Measurements from ENCODE around the gene TTC28. TPM values are rescaled to one million over a fixed set of nuclear protein-coding genes. Genes with fewer than 3 reads are reported as not detected.

Gene TTC28
- total RNA-seq, 5 donors from 2014 or later (not counting 1 experiment from before 2014, with no cell fraction given), result 2.3 to 7.8 (median 3.0) TPM

GRCh38 chr22:28714043-28714628 is 34.5 kb upstream of the TTC28 start:
- no peaks in the 10 kb centered on the region for H3K9me3 ChIP-seq
- Mint-ChIP-seq H3K4me1 (peaks cover 0 to 3% (median 2%) of the 10 kb centered on the region in 3 donors), H3K9me3 (no peaks in the 10 kb centered on the region), H3K36me3 (peaks cover 27% of the 10 kb centered on the region), H3K27me3 (no peaks in the 10 kb centered on the region), H3K27ac (no peak overlapping the region), H3K4me3 (no peak overlapping the region)
- ATAC-seq (replicated peaks in 1 of 4) (no peak), DNase-seq (peak in 1 of 35 experiments; percentile 5)
- H3K4me3 ChIP-seq (ENCODE audit: control insufficient read depth in 1 of 2, extremely low read depth in 1 of 2, low read length in 1 of 2), result no peak overlapping the region
- WGBS (ENCODE audit: insufficient coverage), result no CpG with 5 or more reads among the region's 2 CpGs
- ChIA-PET CTCF (no interaction called here), POLR2A (no interaction called here)
- H3K4me1 ChIP-seq (ENCODE audit: control insufficient read depth in 1 of 2, extremely low read depth in 1 of 2, insufficient read depth in 2 of 2, low read length in 2 of 2), result no peaks in the 10 kb centered on the region
- no peaks in the 10 kb centered on the region for H3K27me3 ChIP-seq (replicated peaks in 1 of 2; ENCODE audit: control insufficient read depth in 2 of 2, extremely low read depth in 1 of 2, insufficient read depth in 2 of 2, low read length in 1 of 2)
- no peaks in the 10 kb centered on the region for H3K36me3 ChIP-seq (ENCODE audit: control insufficient read depth in 2 of 2, extremely low read depth in 1 of 2, insufficient read depth in 1 of 2, low read length in 1 of 2)
- H3K27ac ChIP-seq (ENCODE audit: low read length), result no peak overlapping the region

GRCh38 chr22:28711820-28712777 is 32.5 kb upstream of the TTC28 start:
- CTCF ChIA-PET, result no interaction called here
- H3K27ac Mint-ChIP-seq, result no peak overlapping the region

DNA sequence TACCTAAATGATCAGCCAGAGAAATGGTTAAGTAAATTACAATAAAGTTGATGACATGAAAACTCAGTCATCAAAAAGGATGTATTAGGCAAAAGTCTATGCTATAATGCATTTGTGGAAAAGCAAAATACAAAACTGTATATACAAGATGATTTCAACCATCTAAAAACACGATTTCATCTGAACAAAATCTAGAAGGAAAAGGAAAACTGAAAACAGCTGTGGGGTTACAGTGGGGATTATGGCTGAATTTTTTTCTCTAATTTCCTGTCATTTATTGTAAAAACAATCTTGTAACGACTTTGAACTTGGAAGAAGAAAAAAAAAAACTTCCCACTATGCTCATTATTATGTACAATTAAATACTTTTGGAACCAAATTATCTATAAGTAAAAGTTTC is 31.7 kb upstream of the TTC28 start:
- H3K4me1 Mint-ChIP-seq, result peaks cover 0 to 3% (median 2%) of the 10 kb centered on the region in 3 donors
- H3K4me1 ChIP-seq (ENCODE audit: control insufficient read depth in 1 of 2, extremely low read depth in 1 of 2, insufficient read depth in 2 of 2, low read length in 2 of 2), result no peaks in the 10 kb centered on the region
- H3K27me3 Mint-ChIP-seq, result no peaks in the 10 kb centered on the region
- WGBS (ENCODE audit: insufficient coverage), result no CpG with 5 or more reads among the region's 2 CpGs
- DNase-seq (no peak), ATAC-seq (replicated peaks in 1 of 4) (no peak)
- no peak overlapping the region for H3K27ac ChIP-seq (ENCODE audit: low read length)
- POLR2A ChIA-PET, result no interaction called here
- H3K9me3 ChIP-seq, result no peaks in the 10 kb centered on the region
- H3K4me3 ChIP-seq (ENCODE audit: control insufficient read depth in 1 of 2, extremely low read depth in 1 of 2, low read length in 1 of 2), result no peak overlapping the region
- H3K36me3 ChIP-seq (ENCODE audit: control insufficient read depth in 2 of 2, extremely low read depth in 1 of 2, insufficient read depth in 1 of 2, low read length in 1 of 2), result peaks cover 0 to under 1% of the 10 kb centered on the region in 2 donors
- no peak overlapping the region for H3K4me3 Mint-ChIP-seq
- CTCF ChIA-PET, result no interaction called here
- no peaks in the 10 kb centered on the region for H3K27me3 ChIP-seq (replicated peaks in 1 of 2; ENCODE audit: control insufficient read depth in 2 of 2, extremely low read depth in 1 of 2, insufficient read depth in 2 of 2, low read length in 1 of 2)
- H3K27ac Mint-ChIP-seq, result no peak overlapping the region
- H3K36me3 Mint-ChIP-seq, result peaks cover 37% of the 10 kb centered on the region
- H3K9me3 Mint-ChIP-seq, result no peaks in the 10 kb centered on the region

More at GRCh38 chr22:28711820-28712777, 32.5 kb upstream of the TTC28 start:
- no peak for ATAC-seq (replicated peaks in 1 of 4)
- Mint-ChIP-seq H3K4me3 (no peak overlapping the region), H3K27me3 (no peaks in the 10 kb centered on the region), H3K36me3 (peaks cover 34% of the 10 kb centered on the region), H3K4me1 (peaks cover 0 to 3% (median 2%) of the 10 kb centered on the region in 3 donors), H3K9me3 (no peaks in the 10 kb centered on the region)
- H3K4me3 ChIP-seq (ENCODE audit: control insufficient read depth in 1 of 2, extremely low read depth in 1 of 2, low read length in 1 of 2), result no peak overlapping the region
- H3K4me1 ChIP-seq (ENCODE audit: control insufficient read depth in 1 of 2, extremely low read depth in 1 of 2, insufficient read depth in 2 of 2, low read length in 2 of 2), result no peaks in the 10 kb centered on the region
- H3K27ac ChIP-seq (ENCODE audit: low read length), result no peak overlapping the region
- no peaks in the 10 kb centered on the region for H3K27me3 ChIP-seq (replicated peaks in 1 of 2; ENCODE audit: control insufficient read depth in 2 of 2, extremely low read depth in 1 of 2, insufficient read depth in 2 of 2, low read length in 1 of 2)
- no peaks in the 10 kb centered on the region for H3K36me3 ChIP-seq (ENCODE audit: control insufficient read depth in 2 of 2, extremely low read depth in 1 of 2, insufficient read depth in 1 of 2, low read length in 1 of 2)
- no peak for DNase-seq
- H3K9me3 ChIP-seq, result no peaks in the 10 kb centered on the region
- POLR2A ChIA-PET, result no interaction called here
- 100% methylated on average over 1 of the region's 6 CpGs for WGBS (ENCODE audit: insufficient coverage)

- Mint-ChIP-seq H3K4me3 (no peak overlapping the region), H3K9me3 (no peaks in the 10 kb centered on the region), H3K27ac (no peak overlapping the region), H3K36me3 (peaks cover 42% of the 10 kb centered on the region), H3K4me1 (peaks cover 0 to 3% (median 2%) of the 10 kb centered on the region in 3 donors), H3K27me3 (no peaks in the 10 kb centered on the region)
- no peaks in the 10 kb centered on the region for H3K27me3 ChIP-seq (replicated peaks in 1 of 2; ENCODE audit: control insufficient read depth in 2 of 2, extremely low read depth in 1 of 2, insufficient read depth in 2 of 2, low read length in 1 of 2)
- no peak overlapping the region for H3K27ac ChIP-seq (ENCODE audit: low read length)
- no peaks in the 10 kb centered on the region for H3K4me1 ChIP-seq (ENCODE audit: control insufficient read depth in 1 of 2, extremely low read depth in 1 of 2, insufficient read depth in 2 of 2, low read length in 2 of 2)
- no peaks in the 10 kb centered on the region for H3K9me3 ChIP-seq
- ATAC-seq (replicated peaks in 1 of 4) (no peak), DNase-seq (no peak)
- WGBS (ENCODE audit: insufficient coverage), result 100% methylated on average over 1 of the region's 3 CpGs
- ChIA-PET CTCF (no interaction called here), POLR2A (no interaction called here)
- H3K4me3 ChIP-seq (ENCODE audit: control insufficient read depth in 1 of 2, extremely low read depth in 1 of 2, low read length in 1 of 2), result no peak overlapping the region
- H3K36me3 ChIP-seq (ENCODE audit: control insufficient read depth in 2 of 2, extremely low read depth in 1 of 2, insufficient read depth in 1 of 2, low read length in 1 of 2), result peaks cover 0 to 7% of the 10 kb centered on the region in 2 donors
These were observed 31.0 kb upstream of the TTC28 start for GRCh38 chr22:28710576-28711191.

GRCh38 chr22:28710107-28710506 is 30.5 kb upstream of the TTC28 start:
- H3K9me3 ChIP-seq, result no peaks in the 10 kb centered on the region
- H3K27me3 Mint-ChIP-seq, result no peaks in the 10 kb centered on the region
- no peaks in the 10 kb centered on the region for H3K4me1 ChIP-seq (ENCODE audit: control insufficient read depth in 1 of 2, extremely low read depth in 1 of 2, insufficient read depth in 2 of 2, low read length in 2 of 2)
- H3K36me3 Mint-ChIP-seq, result peaks cover 42% of the 10 kb centered on the region
- POLR2A ChIA-PET, result no interaction called here
- H3K27ac ChIP-seq (ENCODE audit: low read length), result no peak overlapping the region
- no peak overlapping the region for H3K4me3 ChIP-seq (ENCODE audit: control insufficient read depth in 1 of 2, extremely low read depth in 1 of 2, low read length in 1 of 2)
- H3K36me3 ChIP-seq (ENCODE audit: control insufficient read depth in 2 of 2, extremely low read depth in 1 of 2, insufficient read depth in 1 of 2, low read length in 1 of 2), result peaks cover 0 to 8% of the 10 kb centered on the region in 2 donors
- H3K27ac Mint-ChIP-seq, result no peak overlapping the region
- no peak for ATAC-seq (replicated peaks in 1 of 4)
- CTCF ChIA-PET, result no interaction called here
- no peak for DNase-seq
- H3K27me3 ChIP-seq (replicated peaks in 1 of 2; ENCODE audit: control insufficient read depth in 2 of 2, extremely low read depth in 1 of 2, insufficient read depth in 2 of 2, low read length in 1 of 2), result no peaks in the 10 kb centered on the region
- no peak overlapping the region for H3K4me3 Mint-ChIP-seq
- peaks cover 0 to 3% (median 2%) of the 10 kb centered on the region in 3 donors for H3K4me1 Mint-ChIP-seq
- no peaks in the 10 kb centered on the region for H3K9me3 Mint-ChIP-seq

DNA sequence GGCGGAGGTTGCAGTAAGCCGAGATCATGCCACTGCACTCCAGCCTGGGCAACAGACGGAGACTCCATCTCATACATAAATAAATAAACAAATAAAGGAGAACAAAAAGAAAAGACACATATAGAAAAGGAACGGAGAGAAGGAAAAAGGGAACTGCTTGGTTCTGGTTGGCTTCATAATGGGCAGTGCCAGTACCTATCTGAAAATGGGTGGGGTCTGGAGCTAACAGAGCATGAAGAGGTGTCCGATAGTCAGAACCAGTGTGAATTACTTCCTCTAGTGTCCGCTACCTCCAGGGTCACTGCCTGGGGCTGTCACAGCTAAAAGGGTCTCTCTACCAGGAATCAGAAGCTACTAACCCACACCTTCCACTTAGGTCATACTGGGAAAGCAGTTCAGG is 27.2 kb upstream of the TTC28 start:
- no peak overlapping the region for H3K4me3 ChIP-seq (ENCODE audit: control insufficient read depth in 1 of 2, extremely low read depth in 1 of 2, low read length in 1 of 2)
- H3K4me1 Mint-ChIP-seq, result no peaks in the 10 kb centered on the region
- no peak for DNase-seq
- no peaks in the 10 kb centered on the region for H3K9me3 Mint-ChIP-seq
- CTCF ChIA-PET, result no interaction called here
- H3K27me3 ChIP-seq (replicated peaks in 1 of 2; ENCODE audit: control insufficient read depth in 2 of 2, extremely low read depth in 1 of 2, insufficient read depth in 2 of 2, low read length in 1 of 2), result no peaks in the 10 kb centered on the region
- no peak for ATAC-seq (replicated peaks in 1 of 4)
- H3K9me3 ChIP-seq, result no peaks in the 10 kb centered on the region
- WGBS (ENCODE audit: insufficient coverage), result no CpG with 5 or more reads among the region's 6 CpGs
- H3K27me3 Mint-ChIP-seq, result no peaks in the 10 kb centered on the region
- peaks cover 45% of the 10 kb centered on the region for H3K36me3 Mint-ChIP-seq
- H3K27ac ChIP-seq (ENCODE audit: low read length), result no peak overlapping the region
- H3K27ac Mint-ChIP-seq, result no peak overlapping the region
- no peaks in the 10 kb centered on the region for H3K4me1 ChIP-seq (ENCODE audit: control insufficient read depth in 1 of 2, extremely low read depth in 1 of 2, insufficient read depth in 2 of 2, low read length in 2 of 2)
- peaks cover 2 to 10% of the 10 kb centered on the region in 2 donors for H3K36me3 ChIP-seq (ENCODE audit: control insufficient read depth in 2 of 2, extremely low read depth in 1 of 2, insufficient read depth in 1 of 2, low read length in 1 of 2)
- H3K4me3 Mint-ChIP-seq, result no peak overlapping the region
- POLR2A ChIA-PET, result no interaction called here

Data from T-cell (primary cell).